AG04450 (cell line): ENCODE measurements around the gene RBP3. TPM values are rescaled to one million over a fixed set of nuclear protein-coding genes. Genes with fewer than 3 reads are reported as not detected.

ENCODE experiments used
- CTCF ChIA-PET: fragments of 300-600, 350-600 bp; formaldehyde crosslinking; extraction: SDS; loops from one replicate; lab custom pipeline; 2022; ENCODE audit warnings: antibody characterized with exemption, inconsistent platforms; lab: Charles Lee
- POLR2A ChIA-PET: fragments of 350-600 bp; formaldehyde crosslinking; extraction: SDS; loops from one replicate; lab custom pipeline; 2021; ENCODE audit warnings: antibody characterized with exemption, inconsistent platforms; lab: Yijun Ruan, JAX
- DNase-seq: peaks from one replicate; pipeline ENCODE4 v3.0.0-alpha.2; 2011; ENCODE audit warnings: low read depth, low spot score
- H3K27ac ChIP-seq: one replicate; pipeline ENCODE4 v1.5.1; 2012; ENCODE audit warnings: low read depth, low read length, control low read depth
- H3K27me3 ChIP-seq: one replicate; pipeline ENCODE4 v1.6.0; 2012; ENCODE audit warnings: low read length; ENCODE audit not compliant: control insufficient read depth, insufficient read depth
- H3K4me3 ChIP-seq: 2 replicates; pipeline ENCODE4 v1.5.1; 2011; ENCODE audit warnings: mild to moderate bottlenecking, low read depth, low read length, control low read depth
- H3K9me3 ChIP-seq: 2 replicates; pipeline ENCODE4 v1.5.1; 2012; ENCODE audit warnings: low read length; ENCODE audit not compliant: control insufficient read depth, insufficient read depth
- polyA plus RNA-seq: library from polyadenylated mRNA; depleted of rRNA; stranded (reverse); fragments of >200 nt; gene quantifications from 2 replicates; pipeline ENCODE4 v1.2.3, GENCODE V29; 2011
- TF ChIP-seq, protein P1 (sequence below): IDR thresholded peaks from 2 replicates; pipeline ENCODE4 v1.5.1; 2011; ENCODE audit warnings: low read depth, low read length, control low read depth, inconsistent platforms

RBP3 gene
- polyA plus RNA-seq, 1 experiment, result not detected

- no peak overlapping the region for H3K27ac ChIP-seq
- ChIA-PET CTCF (no interaction called here), POLR2A (no interaction called here)
- no peaks in the 10 kb centered on the region for H3K9me3 ChIP-seq
- H3K27me3 ChIP-seq, result peaks cover 17% of the 10 kb centered on the region
- DNase-seq, result no peak
- no peak overlapping the region for H3K4me3 ChIP-seq
- TF ChIP-seq, protein P1, sequence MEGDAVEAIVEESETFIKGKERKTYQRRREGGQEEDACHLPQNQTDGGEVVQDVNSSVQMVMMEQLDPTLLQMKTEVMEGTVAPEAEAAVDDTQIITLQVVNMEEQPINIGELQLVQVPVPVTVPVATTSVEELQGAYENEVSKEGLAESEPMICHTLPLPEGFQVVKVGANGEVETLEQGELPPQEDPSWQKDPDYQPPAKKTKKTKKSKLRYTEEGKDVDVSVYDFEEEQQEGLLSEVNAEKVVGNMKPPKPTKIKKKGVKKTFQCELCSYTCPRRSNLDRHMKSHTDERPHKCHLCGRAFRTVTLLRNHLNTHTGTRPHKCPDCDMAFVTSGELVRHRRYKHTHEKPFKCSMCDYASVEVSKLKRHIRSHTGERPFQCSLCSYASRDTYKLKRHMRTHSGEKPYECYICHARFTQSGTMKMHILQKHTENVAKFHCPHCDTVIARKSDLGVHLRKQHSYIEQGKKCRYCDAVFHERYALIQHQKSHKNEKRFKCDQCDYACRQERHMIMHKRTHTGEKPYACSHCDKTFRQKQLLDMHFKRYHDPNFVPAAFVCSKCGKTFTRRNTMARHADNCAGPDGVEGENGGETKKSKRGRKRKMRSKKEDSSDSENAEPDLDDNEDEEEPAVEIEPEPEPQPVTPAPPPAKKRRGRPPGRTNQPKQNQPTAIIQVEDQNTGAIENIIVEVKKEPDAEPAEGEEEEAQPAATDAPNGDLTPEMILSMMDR, result no peak
Observed at GRCh38 chr10:47326306-47326926, 21.7 kb upstream of the RBP3 start.

- Histone ChIP-seq H3K9me3 (no peaks in the 10 kb centered on the region), H3K27me3 (peaks cover 12% of the 10 kb centered on the region), H3K4me3 (no peak overlapping the region), H3K27ac (no peak overlapping the region)
- no peak for DNase-seq
- TF ChIP-seq, protein P1, result no peak
- CTCF ChIA-PET, result no interaction called here
- POLR2A ChIA-PET, result no interaction called here
Observed at GRCh38 chr10:47326927-47327330, 21.2 kb upstream of the RBP3 start.

GRCh38 chr10:47329855-47330254 lies 18.3 kb upstream of the RBP3 start:
- Histone ChIP-seq H3K27me3 (no peaks in the 10 kb centered on the region), H3K9me3 (no peaks in the 10 kb centered on the region), H3K4me3 (no peak overlapping the region), H3K27ac (no peak overlapping the region)
- DNase-seq, result no peak
- ChIA-PET CTCF (no interaction called here), POLR2A (no interaction called here)
- TF ChIP-seq, protein P1, result no peak

DNA sequence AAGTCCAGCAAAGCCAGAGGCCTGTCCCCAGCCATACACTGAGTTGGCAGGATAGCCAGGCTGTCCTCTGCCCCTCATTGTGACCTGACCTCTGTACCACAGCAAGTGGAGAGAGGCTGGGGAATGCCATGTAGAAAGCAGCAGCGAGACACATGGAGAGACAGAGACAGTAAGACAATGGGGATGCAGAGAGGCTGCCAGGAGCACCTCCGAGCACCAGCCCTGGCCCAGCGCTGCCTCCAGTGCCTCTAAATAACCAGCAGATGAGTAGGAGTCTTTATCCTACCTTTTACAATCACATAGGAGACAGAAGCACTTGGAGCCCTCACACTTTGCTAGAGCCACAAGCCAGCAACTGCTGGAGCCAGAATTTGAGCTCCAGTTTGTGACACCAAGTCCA lies 17.8 kb upstream of the RBP3 start:
- Histone ChIP-seq H3K27ac (no peak overlapping the region), H3K9me3 (no peaks in the 10 kb centered on the region), H3K4me3 (no peak overlapping the region), H3K27me3 (no peaks in the 10 kb centered on the region)
- TF ChIP-seq, protein P1, result no peak
- DNase-seq, result no peak
- ChIA-PET CTCF (interaction anchor here (0.5 kb wide), 1 partner anchor 337 kb away, joined by 5 read pairs; no protein-coding TSS in a partner anchor), POLR2A (no interaction called here)

- TF ChIP-seq, protein P1, result no peak
- DNase-seq, result no peak
- no peaks in the 10 kb centered on the region for H3K27me3 ChIP-seq
- H3K27ac ChIP-seq, result no peak overlapping the region
- H3K9me3 ChIP-seq, result no peaks in the 10 kb centered on the region
- ChIA-PET CTCF (interaction anchor here (0.5 kb wide), 1 partner anchor 337 kb away, joined by 5 read pairs; no protein-coding TSS in a partner anchor), POLR2A (no interaction called here)
- H3K4me3 ChIP-seq, result no peak overlapping the region
Observed at GRCh38 chr10:47330804-47331203, 17.4 kb upstream of the RBP3 start.
